ENCODE results near the gene BMPR1A.

GRCh38 chr10:86728056-86728455 lies 28.4 kb upstream of the BMPR1A start:
- TF ChIP-seq ZNF274 (IDR thresholded peaks at IDR 0.05; ENCODE audit: insufficient read depth, insufficient read length): no peak
- TF ChIP-seq MAX (IDR thresholded peaks at IDR 0.05; ENCODE audit: low read depth, low read length): no peak
- no peak for TF ChIP-seq CHD2 (IDR thresholded peaks at IDR 0.05; ENCODE audit: borderline replicate concordance, low read depth, low read length)
- TF ChIP-seq CTCF (IDR thresholded peaks at IDR 0.05 in 2 of 3, conservative IDR thresholded peaks at IDR 0.05 in 1 of 3; ENCODE audit: control insufficient read depth in 2 of 3, extremely low read depth in 1 of 3, insufficient read depth in 1 of 3, low read depth in 3 of 3, low read length in 3 of 3): no peak
- no peak for TF ChIP-seq BCL3 (IDR thresholded peaks at IDR 0.05; ENCODE audit: borderline replicate concordance, insufficient read depth, low read depth, low read length, poor library complexity, severe bottlenecking)
- TF ChIP-seq FOXM1 (IDR thresholded peaks at IDR 0.05; ENCODE audit: low read depth, low read length): no peak

All from GM12878 (cell line).